PC-9 (cell line): ENCODE results near the gene IL17D. TPM values are rescaled to one million over a fixed set of nuclear protein-coding genes. Genes with fewer than 3 reads are reported as not detected.

Experiments used
- BruUV-seq: library from RNA; stranded (reverse); fragments of 400-500 nt; replicated peaks from 2 replicates; lab custom pipeline; 2021; lab: Mats Ljungman, UMichigan
- CTCF ChIA-PET: fragments of 300-600 bp; sonication (Branson Sonifier 250); formaldehyde crosslinking; loops from one replicate; lab custom pipeline; 2022; ENCODE audit warnings: antibody characterized with exemption; lab: Charles Lee
- POLR2A ChIA-PET: fragments of 300-600 bp; sonication (Branson Sonifier 250); formaldehyde crosslinking; loops from one replicate; lab custom pipeline; 2022; ENCODE audit warnings: antibody characterized with exemption; ENCODE audit not compliant: unreplicated experiment; lab: Charles Lee
- DNase-seq, 2 experiments: peaks; one replicate each; pipeline versions ENCODE4 v3.0.0 to v3.0.0-alpha.2; 2015 to 2022; ENCODE audit warnings: mixed read lengths in 1 of 2
- H2AFZ ChIP-seq: fragments of 200-600 bp; sonication (generic); 2 replicates; pipeline ENCODE4 v1.8.1; 2017; ENCODE audit warnings: antibody characterized with exemption
- H3F3A ChIP-seq: fragments of 200-600 bp; sonication (generic); 2 replicates; pipeline ENCODE4 v1.8.1; 2017; ENCODE audit warnings: antibody characterized with exemption, mild to moderate bottlenecking, low read depth; ENCODE audit not compliant: insufficient read depth
- H3K27ac ChIP-seq: fragments of 200-600 bp; sonication (generic); 2 replicates; pipeline ENCODE4 v1.6.1; 2016; ENCODE audit warnings: mixed run types
- H3K27me3 ChIP-seq: fragments of 200-600 bp; sonication (generic); 2 replicates; pipeline ENCODE4 v1.6.1; 2016; ENCODE audit warnings: low read depth, mixed run types; ENCODE audit not compliant: insufficient read depth
- H3K36me3 ChIP-seq: fragments of 200-600 bp; sonication (generic); 2 replicates; pipeline ENCODE4 v1.6.1; 2016; ENCODE audit warnings: low read depth, mixed run types
- H3K4me1 ChIP-seq: fragments of 200-600 bp; sonication (generic); replicated peaks from 2 replicates; pipeline ENCODE4 v1.6.1; 2016; ENCODE audit warnings: mixed run types; ENCODE audit not compliant: insufficient read depth
- H3K4me2 ChIP-seq: fragments of 200-600 bp; sonication (generic); 2 replicates; pipeline ENCODE4 v1.6.1; 2017; ENCODE audit warnings: mixed run types
- H3K4me3 ChIP-seq: fragments of 200-600 bp; sonication (generic); 2 replicates; pipeline ENCODE4 v1.6.1; 2016; ENCODE audit warnings: mixed run types
- H3K79me2 ChIP-seq: fragments of 200-600 bp; sonication (generic); 2 replicates; pipeline ENCODE4 v1.6.1; 2017; ENCODE audit warnings: low read depth, mixed run types
- H3K9me2 ChIP-seq: fragments of 200-600 bp; sonication (generic); 2 replicates; pipeline ENCODE4 v1.8.1; 2017; ENCODE audit warnings: mild to moderate bottlenecking; ENCODE audit not compliant: insufficient read depth
- H3K9me3 ChIP-seq: fragments of 200-600 bp; sonication (generic); 2 replicates; pipeline ENCODE4 v1.8.1; 2016; ENCODE audit warnings: low read depth; ENCODE audit not compliant: insufficient read depth
- H4K20me1 ChIP-seq: fragments of 200-600 bp; sonication (generic); 2 replicates; pipeline ENCODE4 v1.8.1; 2017; ENCODE audit not compliant: insufficient read depth
- CTCF ChIP-seq: fragments of 200-600 bp; sonication (generic); conservative IDR thresholded peaks from 2 replicates; pipeline ENCODE4 v1.6.1; 2017; ENCODE audit warnings: mixed run types, antibody characterized with exemption, mild to moderate bottlenecking, moderate library complexity
- EZH2 ChIP-seq: fragments of 200-600 bp; sonication (generic); IDR thresholded peaks from 2 replicates; pipeline ENCODE4 v1.8.0; 2017; ENCODE audit warnings: antibody characterized with exemption, low read depth
- intact Hi-C: fragments of 100-400 bp; cut with micrococcal nuclease; formaldehyde crosslinking; loops from one replicate; pipeline ENCODE4 v1.10.0; 2022; ENCODE audit not compliant: unreplicated experiment
- total RNA-seq: library from RNA; stranded (reverse); gene quantifications from 2 replicates; pipeline ENCODE4 v1.2.3, GENCODE V29; 2021

Gene IL17D
- total RNA-seq, 1 experiment from 2014 or later, result 0.37 TPM

GRCh38 chr13:20714563-20715329, 11.2 kb downstream of the IL17D start:
- no peak overlapping the region for H3K4me2 ChIP-seq

GRCh38 chr13:20715330-20715712, 11.8 kb downstream of the IL17D start:
- POLR2A ChIA-PET, result no interaction called here
- Histone ChIP-seq H4K20me1 (0 out of 2 replicates have a peak, but pooled peaks cover 4% of the 10 kb centered on the region), H3K4me1 (no peaks in the 10 kb centered on the region), H3K27ac (no peak overlapping the region), H3K4me2 (no peak overlapping the region), H3K4me3 (no peak overlapping the region), H3K9me2 (no peaks in the 10 kb centered on the region), H3K9me3 (no peaks in the 10 kb centered on the region), H3F3A (peaks cover 4% of the 10 kb centered on the region; the same call in 1 of the 2 replicates), H3K79me2 (no peaks in the 10 kb centered on the region), H2AFZ (no peak overlapping the region), H3K27me3 (no peaks in the 10 kb centered on the region), H3K36me3 (no peaks in the 10 kb centered on the region)
- TF ChIP-seq EZH2 (no peak), CTCF (no peak)
- CTCF ChIA-PET, result no interaction called here
- BruUV-seq, result no TSS peak
- DNase-seq, result no peak
- intact Hi-C loops, result no loop called here

More at GRCh38 chr13:20714563-20715329, 11.2 kb downstream of the IL17D start:
- no peak overlapping the region for H3K27ac ChIP-seq
- TF ChIP-seq EZH2, result no peak
- no peak for TF ChIP-seq CTCF
- no peak overlapping the region for H2AFZ ChIP-seq
- intact Hi-C loops, result loop anchor here (5.0 kb wide), 2 partner anchors 98 to 217 kb away; no protein-coding TSS in a partner anchor
- BruUV-seq, result no TSS peak
- ChIA-PET POLR2A (no interaction called here), CTCF (no interaction called here)
- H3K4me1 ChIP-seq, result no peaks in the 10 kb centered on the region
- no peaks in the 10 kb centered on the region for H3K9me2 ChIP-seq
- no peaks in the 10 kb centered on the region for H3K79me2 ChIP-seq
- DNase-seq, result no peak
- H3F3A ChIP-seq, result peaks cover 4% of the 10 kb centered on the region; the same call in 1 of the 2 replicates
- 0 out of 2 replicates have a peak, but pooled peaks cover 4% of the 10 kb centered on the region for H4K20me1 ChIP-seq
- no peaks in the 10 kb centered on the region for H3K9me3 ChIP-seq
- H3K4me3 ChIP-seq, result no peak overlapping the region
- no peaks in the 10 kb centered on the region for H3K36me3 ChIP-seq
- H3K27me3 ChIP-seq, result no peaks in the 10 kb centered on the region

DNA sequence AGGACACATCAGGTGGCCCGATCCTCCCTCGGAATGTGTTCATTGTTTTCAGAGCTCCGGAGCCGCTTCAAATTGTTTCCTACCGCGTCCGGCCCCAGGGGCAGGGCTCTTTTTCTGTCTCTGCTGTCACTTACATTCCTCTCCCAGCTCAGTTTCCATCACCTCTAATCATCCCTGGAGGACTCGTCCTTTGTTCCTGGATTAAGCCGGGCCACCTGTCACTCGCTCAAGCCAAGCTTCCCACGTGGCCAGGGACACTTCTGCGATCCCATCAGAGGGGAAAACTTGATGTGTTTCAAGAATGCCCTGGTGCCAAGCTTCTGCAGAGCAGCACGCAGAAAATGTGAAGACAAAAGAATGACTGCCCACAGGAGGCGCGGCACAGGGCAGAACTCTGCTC, 13.5 kb downstream of the IL17D start:
- ChIA-PET POLR2A (no interaction called here), CTCF (no interaction called here)
- TF ChIP-seq EZH2, result no peak
- TF ChIP-seq CTCF, result no peak
- intact Hi-C loops, result no loop called here
- H3K9me3 ChIP-seq, result no peaks in the 10 kb centered on the region
- no peak overlapping the region for H2AFZ ChIP-seq
- H3K27me3 ChIP-seq, result no peaks in the 10 kb centered on the region
- H3K36me3 ChIP-seq, result no peaks in the 10 kb centered on the region
- H3K9me2 ChIP-seq, result no peaks in the 10 kb centered on the region
- H3K27ac ChIP-seq, result no peak overlapping the region
- DNase-seq, result no peak
- BruUV-seq, result no TSS peak
- H3K4me2 ChIP-seq, result no peak overlapping the region
- no peaks in the 10 kb centered on the region for H3K4me1 ChIP-seq
- no peak overlapping the region for H3K4me3 ChIP-seq
- 0 out of 2 replicates have a peak, but pooled peaks cover 2% of the 10 kb centered on the region for H4K20me1 ChIP-seq
- H3F3A ChIP-seq, result peaks cover 4% of the 10 kb centered on the region; the same call in 1 of the 2 replicates
- H3K79me2 ChIP-seq, result no peaks in the 10 kb centered on the region
